Measurements from ENCODE around the gene SLIT3.

The SLIT3 gene

GRCh38 chr5:168829922-168830417, 471.0 kb downstream of the SLIT3 start:
- no peak overlapping the region for H2AFZ ChIP-seq (ENCODE audit: low read depth, low read length, severe bottlenecking)
- H3K4me3 ChIP-seq (ENCODE audit: insufficient read depth, low read length, poor library complexity, severe bottlenecking): no peak overlapping the region
- no peaks in the 10 kb centered on the region for H3F3A ChIP-seq (ENCODE audit: insufficient read depth)
- no peaks in the 10 kb centered on the region for H3K27me3 ChIP-seq (ENCODE audit: low read length)
- no peak for TF ChIP-seq EZH2phosphoT487 (conservative IDR thresholded peaks at IDR 0.05; ENCODE audit: low read length)
- TF ChIP-seq, protein P1, sequence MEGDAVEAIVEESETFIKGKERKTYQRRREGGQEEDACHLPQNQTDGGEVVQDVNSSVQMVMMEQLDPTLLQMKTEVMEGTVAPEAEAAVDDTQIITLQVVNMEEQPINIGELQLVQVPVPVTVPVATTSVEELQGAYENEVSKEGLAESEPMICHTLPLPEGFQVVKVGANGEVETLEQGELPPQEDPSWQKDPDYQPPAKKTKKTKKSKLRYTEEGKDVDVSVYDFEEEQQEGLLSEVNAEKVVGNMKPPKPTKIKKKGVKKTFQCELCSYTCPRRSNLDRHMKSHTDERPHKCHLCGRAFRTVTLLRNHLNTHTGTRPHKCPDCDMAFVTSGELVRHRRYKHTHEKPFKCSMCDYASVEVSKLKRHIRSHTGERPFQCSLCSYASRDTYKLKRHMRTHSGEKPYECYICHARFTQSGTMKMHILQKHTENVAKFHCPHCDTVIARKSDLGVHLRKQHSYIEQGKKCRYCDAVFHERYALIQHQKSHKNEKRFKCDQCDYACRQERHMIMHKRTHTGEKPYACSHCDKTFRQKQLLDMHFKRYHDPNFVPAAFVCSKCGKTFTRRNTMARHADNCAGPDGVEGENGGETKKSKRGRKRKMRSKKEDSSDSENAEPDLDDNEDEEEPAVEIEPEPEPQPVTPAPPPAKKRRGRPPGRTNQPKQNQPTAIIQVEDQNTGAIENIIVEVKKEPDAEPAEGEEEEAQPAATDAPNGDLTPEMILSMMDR (IDR thresholded peaks at IDR 0.05; ENCODE audit: insufficient read depth, low read length, poor library complexity, severe bottlenecking): no peak
- H3K9me3 ChIP-seq (ENCODE audit: insufficient read depth, low read length): no peaks in the 10 kb centered on the region
- no peak overlapping the region for H3K4me2 ChIP-seq (ENCODE audit: low read depth, low read length, poor library complexity, severe bottlenecking)
- H3K9me2 ChIP-seq (replicated peaks; ENCODE audit: insufficient read depth, low read length): no peaks in the 10 kb centered on the region
- H4K20me1 ChIP-seq (ENCODE audit: low read depth, low read length): no peaks in the 10 kb centered on the region
- H3K27ac ChIP-seq (ENCODE audit: low read depth, low read length): no peak overlapping the region
- H3K36me3 ChIP-seq (ENCODE audit: low read length): no peaks in the 10 kb centered on the region
- H3K79me2 ChIP-seq (ENCODE audit: insufficient read depth, low read length): no peaks in the 10 kb centered on the region
- H3K9ac ChIP-seq (ENCODE audit: low read length): no peak overlapping the region

GRCh38 chr5:168829044-168829443, 471.9 kb downstream of the SLIT3 start:
- Histone ChIP-seq H3K9ac (ENCODE audit: low read length) (no peak overlapping the region), H3K4me3 (ENCODE audit: insufficient read depth, low read length, poor library complexity, severe bottlenecking) (no peak overlapping the region), H3K79me2 (ENCODE audit: insufficient read depth, low read length) (no peaks in the 10 kb centered on the region), H3F3A (ENCODE audit: insufficient read depth) (no peaks in the 10 kb centered on the region), H3K9me3 (ENCODE audit: insufficient read depth, low read length) (no peaks in the 10 kb centered on the region), H3K27me3 (ENCODE audit: low read length) (no peaks in the 10 kb centered on the region), H3K27ac (ENCODE audit: low read depth, low read length) (no peak overlapping the region), H2AFZ (ENCODE audit: low read depth, low read length, severe bottlenecking) (no peak overlapping the region), H3K36me3 (ENCODE audit: low read length) (no peaks in the 10 kb centered on the region), H3K9me2 (replicated peaks; ENCODE audit: insufficient read depth, low read length) (no peaks in the 10 kb centered on the region), H3K4me2 (ENCODE audit: low read depth, low read length, poor library complexity, severe bottlenecking) (no peak overlapping the region), H4K20me1 (ENCODE audit: low read depth, low read length) (no peaks in the 10 kb centered on the region)
- no peak for TF ChIP-seq EZH2phosphoT487 (conservative IDR thresholded peaks at IDR 0.05; ENCODE audit: low read length)

DNA sequence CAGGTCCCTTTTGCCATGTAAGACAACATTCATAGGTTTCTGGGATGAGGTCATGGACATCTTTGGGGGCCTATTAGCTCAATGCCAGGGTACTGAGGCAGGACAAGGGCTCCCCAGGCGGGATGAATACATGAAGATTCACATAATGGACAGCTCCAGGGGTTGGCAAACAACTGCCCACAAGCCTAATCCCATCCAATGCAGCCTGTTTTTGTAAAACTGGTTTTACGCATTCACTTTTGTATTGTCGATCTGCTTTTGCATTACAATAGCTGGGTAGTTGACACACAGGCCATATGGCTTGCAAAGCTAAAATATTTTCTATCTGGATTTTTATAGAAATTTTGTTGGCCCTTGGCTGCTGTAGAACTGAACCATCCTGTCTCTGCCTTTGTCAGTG, 473.3 kb downstream of the SLIT3 start:
- no peak overlapping the region for H3K4me2 ChIP-seq (ENCODE audit: low read depth, low read length, poor library complexity, severe bottlenecking)
- H3K36me3 ChIP-seq (ENCODE audit: low read length): no peaks in the 10 kb centered on the region
- H2AFZ ChIP-seq (ENCODE audit: low read depth, low read length, severe bottlenecking): no peak overlapping the region
- H3K27me3 ChIP-seq (ENCODE audit: low read length): no peaks in the 10 kb centered on the region
- no peaks in the 10 kb centered on the region for H3F3A ChIP-seq (ENCODE audit: insufficient read depth)
- TF ChIP-seq EZH2phosphoT487 (conservative IDR thresholded peaks at IDR 0.05; ENCODE audit: low read length): no peak
- TF ChIP-seq, protein P1 (IDR thresholded peaks at IDR 0.05; ENCODE audit: insufficient read depth, low read length, poor library complexity, severe bottlenecking): no peak
- H3K4me3 ChIP-seq (ENCODE audit: insufficient read depth, low read length, poor library complexity, severe bottlenecking): no peak overlapping the region
- H3K79me2 ChIP-seq (ENCODE audit: insufficient read depth, low read length): no peaks in the 10 kb centered on the region
- H3K9me3 ChIP-seq (ENCODE audit: insufficient read depth, low read length): no peaks in the 10 kb centered on the region
- H3K27ac ChIP-seq (ENCODE audit: low read depth, low read length): no peak overlapping the region
- no peak overlapping the region for H3K9ac ChIP-seq (ENCODE audit: low read length)
- no peaks in the 10 kb centered on the region for H3K9me2 ChIP-seq (replicated peaks; ENCODE audit: insufficient read depth, low read length)
- no peaks in the 10 kb centered on the region for H4K20me1 ChIP-seq (ENCODE audit: low read depth, low read length)

GRCh38 chr5:168826246-168826725, 474.7 kb downstream of the SLIT3 start:
- no peaks in the 10 kb centered on the region for H3K36me3 ChIP-seq (ENCODE audit: low read length)
- H3K27ac ChIP-seq (ENCODE audit: low read depth, low read length): no peak overlapping the region
- H3K4me2 ChIP-seq (ENCODE audit: low read depth, low read length, poor library complexity, severe bottlenecking): no peak overlapping the region
- H2AFZ ChIP-seq (ENCODE audit: low read depth, low read length, severe bottlenecking): no peak overlapping the region
- H3K27me3 ChIP-seq (ENCODE audit: low read length): no peaks in the 10 kb centered on the region
- H3K9me2 ChIP-seq (replicated peaks; ENCODE audit: insufficient read depth, low read length): no peaks in the 10 kb centered on the region
- H3K9ac ChIP-seq (ENCODE audit: low read length): no peak overlapping the region
- no peaks in the 10 kb centered on the region for H3K79me2 ChIP-seq (ENCODE audit: insufficient read depth, low read length)
- H3K9me3 ChIP-seq (ENCODE audit: insufficient read depth, low read length): no peaks in the 10 kb centered on the region
- no peak overlapping the region for H3K4me3 ChIP-seq (ENCODE audit: insufficient read depth, low read length, poor library complexity, severe bottlenecking)
- no peak for TF ChIP-seq EZH2phosphoT487 (conservative IDR thresholded peaks at IDR 0.05; ENCODE audit: low read length)
- TF ChIP-seq, protein P1 (IDR thresholded peaks at IDR 0.05; ENCODE audit: insufficient read depth, low read length, poor library complexity, severe bottlenecking): no peak
- H3F3A ChIP-seq (ENCODE audit: insufficient read depth): no peaks in the 10 kb centered on the region
- no peaks in the 10 kb centered on the region for H4K20me1 ChIP-seq (ENCODE audit: low read depth, low read length)

All from SU-DHL-6 (cell line).